ENCODE data around the gene DAP3. TPM values are rescaled to one million over a fixed set of nuclear protein-coding genes. Genes with fewer than 3 reads are reported as not detected.
"Not testable (repeated sequence)": the region's sequence is repeated elsewhere in the genome, so short reads cannot be mapped to it uniquely, and the experiment has no call there.

The DAP3 gene
- total RNA-seq, 1 experiment from 2014 or later = 226 TPM

- Mint-ChIP-seq H3K36me3 (ENCODE audit: insufficient read depth, unreplicated experiment) (peaks cover 93% of the 10 kb centered on the region), H3K27ac (ENCODE audit: low read depth, unreplicated experiment) (peak overlapping the region; percentile 52), H3K4me3 (ENCODE audit: unreplicated experiment) (no peak overlapping the region), H3K27me3 (ENCODE audit: insufficient read depth, unreplicated experiment) (no peaks in the 10 kb centered on the region), H3K9me3 (ENCODE audit: unreplicated experiment) (no peaks in the 10 kb centered on the region), H3K4me1 (ENCODE audit: insufficient read depth, unreplicated experiment) (peaks cover 23% of the 10 kb centered on the region)
- CTCF ChIA-PET = interaction anchor here (0.6 kb wide), 2 partner anchors 270 to 272 kb away, joined by 3 read pairs; no protein-coding TSS in a partner anchor
- BruUV-seq (replicated peaks) = no TSS peak
- POLR2A ChIA-PET = interaction anchor here (0.6 to 1.9 kb wide), 3 partner anchors 15 to 417 kb away, joined by 3 to 7 read pairs (median 3); no protein-coding TSS in a partner anchor
- peak; percentile 67 for DNase-seq (ENCODE audit: unreplicated experiment)
- intact Hi-C loops (cut with micrococcal nuclease) = no loop called here
- TF ChIP-seq CTCF (IDR thresholded peaks at IDR 0.05; ENCODE audit: unreplicated experiment) = no peak
Measured at GRCh38 chr1:155759966-155760630, 71.2 kb downstream of the DAP3 start.

GRCh38 chr1:155760751-155761475, 72.0 kb downstream of the DAP3 start:
- Mint-ChIP-seq H3K4me3 (ENCODE audit: unreplicated experiment) (no peak overlapping the region), H3K27ac (ENCODE audit: low read depth, unreplicated experiment) (peak overlapping the region; percentile 52), H3K4me1 (ENCODE audit: insufficient read depth, unreplicated experiment) (peaks cover 23% of the 10 kb centered on the region), H3K9me3 (ENCODE audit: unreplicated experiment) (no peaks in the 10 kb centered on the region), H3K27me3 (ENCODE audit: insufficient read depth, unreplicated experiment) (no peaks in the 10 kb centered on the region), H3K36me3 (ENCODE audit: insufficient read depth, unreplicated experiment) (peaks cover 93% of the 10 kb centered on the region)
- no peak for DNase-seq (ENCODE audit: unreplicated experiment)
- no TSS peak for BruUV-seq (replicated peaks)
- no peak for TF ChIP-seq CTCF (IDR thresholded peaks at IDR 0.05; ENCODE audit: unreplicated experiment)
- ChIA-PET CTCF (interaction anchor here (0.6 to 1.2 kb wide), 3 partner anchors 39 to 269 kb away, joined by 3 to 5 read pairs (median 3); no protein-coding TSS in a partner anchor), POLR2A (interaction anchor here (0.5 to 1.9 kb wide), 5 partner anchors 16 to 417 kb away, joined by 3 to 7 read pairs (median 4); no protein-coding TSS in a partner anchor)
- intact Hi-C loops (cut with micrococcal nuclease) = no loop called here

- Mint-ChIP-seq H3K36me3 (ENCODE audit: insufficient read depth, unreplicated experiment) (peaks cover 93% of the 10 kb centered on the region), H3K4me3 (ENCODE audit: unreplicated experiment) (no peak overlapping the region), H3K27me3 (ENCODE audit: insufficient read depth, unreplicated experiment) (no peaks in the 10 kb centered on the region), H3K27ac (ENCODE audit: low read depth, unreplicated experiment) (peak overlapping the region; percentile 29), H3K4me1 (ENCODE audit: insufficient read depth, unreplicated experiment) (peaks cover 23% of the 10 kb centered on the region), H3K9me3 (ENCODE audit: unreplicated experiment) (no peaks in the 10 kb centered on the region)
- ChIA-PET POLR2A (interaction anchor here (0.6 to 1.3 kb wide), 3 partner anchors 11 to 696 kb away, joined by 3 to 4 read pairs (median 3); no protein-coding TSS in a partner anchor), CTCF (interaction anchor here (1.2 kb wide), 1 partner anchor 38 kb away, joined by 3 read pairs; no protein-coding TSS in a partner anchor)
- no peak for DNase-seq (ENCODE audit: unreplicated experiment)
- TF ChIP-seq CTCF (IDR thresholded peaks at IDR 0.05; ENCODE audit: unreplicated experiment) = no peak
- intact Hi-C loops (cut with micrococcal nuclease) = no loop called here
- BruUV-seq (replicated peaks) = no TSS peak
Measured at GRCh38 chr1:155761736-155762405, 73.0 kb downstream of the DAP3 start.

- ChIA-PET CTCF (interaction anchor here (0.5 to 0.8 kb wide), 3 partner anchors 13 to 277 kb away, joined by 3 to 4 read pairs (median 3); no protein-coding TSS in a partner anchor), POLR2A (interaction anchor here (0.6 to 1.5 kb wide), 3 partner anchors 18 to 87 kb away, joined by 3 read pairs; no protein-coding TSS in a partner anchor)
- H3K27me3 Mint-ChIP-seq (ENCODE audit: insufficient read depth, unreplicated experiment); H3K9me3 Mint-ChIP-seq (ENCODE audit: unreplicated experiment); BruUV-seq (replicated peaks); intact Hi-C loops (cut with micrococcal nuclease): not testable (repeated sequence)
- peak overlapping the region; percentile 3 for H3K27ac Mint-ChIP-seq (ENCODE audit: low read depth, unreplicated experiment)
- peaks cover 99% of the 10 kb centered on the region for H3K36me3 Mint-ChIP-seq (ENCODE audit: insufficient read depth, unreplicated experiment)
- peak overlapping the region; percentile 22 for H3K4me3 Mint-ChIP-seq (ENCODE audit: unreplicated experiment)
- DNase-seq (ENCODE audit: unreplicated experiment) = peak; percentile 98
- H3K4me1 Mint-ChIP-seq (ENCODE audit: insufficient read depth, unreplicated experiment) = peaks cover 23% of the 10 kb centered on the region
Measured at GRCh38 chr1:155763090-155763815, 74.4 kb downstream of the DAP3 start.

GRCh38 chr1:155763989-155764388, 75.1 kb downstream of the DAP3 start:
- intact Hi-C loops (cut with micrococcal nuclease); H3K27me3 Mint-ChIP-seq (ENCODE audit: insufficient read depth, unreplicated experiment); BruUV-seq (replicated peaks); H3K9me3 Mint-ChIP-seq (ENCODE audit: unreplicated experiment); DNase-seq (ENCODE audit: unreplicated experiment); H3K4me3 Mint-ChIP-seq (ENCODE audit: unreplicated experiment): not testable (repeated sequence)
- peaks cover 99% of the 10 kb centered on the region for H3K36me3 Mint-ChIP-seq (ENCODE audit: insufficient read depth, unreplicated experiment)
- peaks cover 23% of the 10 kb centered on the region for H3K4me1 Mint-ChIP-seq (ENCODE audit: insufficient read depth, unreplicated experiment)
- ChIA-PET CTCF (interaction anchor here (0.6 to 0.8 kb wide), 2 partner anchors 33 to 35 kb away, joined by 3 to 4 read pairs; no protein-coding TSS in a partner anchor), POLR2A (interaction anchor here (0.6 to 1.5 kb wide), 2 partner anchors 19 to 86 kb away, joined by 3 read pairs; no protein-coding TSS in a partner anchor)
- peak overlapping the region; percentile 3 for H3K27ac Mint-ChIP-seq (ENCODE audit: low read depth, unreplicated experiment)

Data from MCF 10A (cell line).